ENCODE measurements around the gene A4GALT.
"Not testable (repeated sequence)": the region's sequence is repeated elsewhere in the genome, so short reads cannot be mapped to it uniquely, and the experiment has no call there.

A4GALT gene

GRCh38 chr22:42740320-42740719 is 19.6 kb upstream of the A4GALT start:
- DNase-seq: not testable (repeated sequence)

DNA sequence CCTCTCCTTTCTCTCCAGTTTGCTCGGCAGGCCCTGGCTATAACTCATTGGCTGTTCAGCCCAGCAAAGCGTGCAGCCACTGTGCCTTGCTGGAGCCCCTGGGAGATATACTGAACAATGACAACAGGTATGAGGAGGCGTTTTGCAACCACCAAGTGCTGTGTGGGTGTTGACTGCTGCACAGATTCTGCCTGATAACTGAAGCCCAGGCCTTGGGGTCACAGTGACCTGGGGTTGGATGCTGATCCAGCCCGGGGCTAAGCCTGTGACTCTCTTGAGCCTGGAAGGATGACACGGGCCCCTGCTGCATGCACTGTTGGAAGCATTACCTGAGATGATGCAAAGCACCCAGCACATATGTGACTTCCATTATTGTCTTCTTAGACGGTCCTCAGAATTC is 13.7 kb upstream of the A4GALT start:
- DNase-seq: no peak

DNA sequence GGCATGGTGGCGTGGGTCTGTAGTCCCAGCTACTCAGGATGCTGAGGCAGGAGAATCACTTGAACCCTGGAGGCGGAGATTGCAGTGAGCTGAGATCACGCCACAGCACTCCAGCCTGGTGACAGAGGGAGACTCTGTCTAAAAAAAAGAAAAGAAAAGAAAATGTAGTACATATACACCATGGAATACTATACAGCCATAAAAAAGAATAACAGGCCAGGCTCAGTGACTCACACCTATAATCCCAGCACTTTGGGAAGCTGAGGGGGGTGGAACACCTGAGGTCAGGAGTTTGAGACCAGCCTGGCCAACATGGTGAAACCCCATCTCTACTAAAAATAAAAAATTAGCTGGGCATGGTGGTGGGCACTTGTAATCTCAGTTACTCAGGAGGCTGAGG is 12.7 kb upstream of the A4GALT start:
- DNase-seq: not testable (repeated sequence)

GRCh38 chr22:42732081-42732480 is 11.4 kb upstream of the A4GALT start:
- no peak for DNase-seq

GRCh38 chr22:42726811-42727210 is 6.1 kb upstream of the A4GALT start:
- no peak for DNase-seq

GRCh38 chr22:42725606-42726355 is 5.1 kb upstream of the A4GALT start:
- DNase-seq: no peak

DNA sequence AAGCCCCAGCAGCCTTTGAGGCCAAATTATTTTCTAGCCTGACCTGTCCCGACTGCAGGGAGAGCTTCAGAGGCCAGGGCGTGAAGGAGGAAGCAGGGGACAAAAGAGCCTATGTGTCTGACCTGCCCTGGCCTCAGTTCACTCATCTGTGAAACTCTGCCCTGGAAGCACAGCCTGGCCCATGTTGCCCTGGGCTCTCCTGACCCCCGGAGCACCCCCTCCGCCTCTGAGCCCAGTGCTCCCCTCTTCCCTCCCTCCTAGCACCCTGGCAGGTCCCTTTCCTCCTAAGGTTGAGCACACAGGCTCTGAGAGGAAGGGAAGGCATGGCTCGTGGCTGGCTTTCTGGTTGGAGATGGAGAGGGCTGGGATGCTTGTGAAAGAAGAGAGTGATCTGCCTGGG is 3.4 kb upstream of the A4GALT start:
- DNase-seq: no peak

DNA sequence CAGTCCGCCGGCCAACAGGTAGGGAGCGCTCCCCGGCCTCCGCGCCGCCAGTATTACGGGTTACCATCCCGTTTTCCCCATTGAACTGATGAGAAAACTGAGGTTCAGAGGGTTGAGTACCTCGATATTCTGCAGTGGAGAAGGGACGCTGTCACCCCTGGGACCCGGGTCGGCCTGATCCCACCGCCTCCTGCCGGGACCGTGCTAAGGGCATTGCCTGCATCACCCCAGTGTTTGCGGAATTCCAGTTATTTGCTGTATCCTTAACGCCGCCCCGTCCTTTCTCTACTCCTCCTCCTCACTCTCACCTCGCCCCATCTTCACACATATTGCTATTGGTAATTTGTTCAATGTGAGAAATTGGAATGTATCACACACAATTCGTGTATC is 370 bp upstream of the A4GALT start:
- no peak for DNase-seq

DNA sequence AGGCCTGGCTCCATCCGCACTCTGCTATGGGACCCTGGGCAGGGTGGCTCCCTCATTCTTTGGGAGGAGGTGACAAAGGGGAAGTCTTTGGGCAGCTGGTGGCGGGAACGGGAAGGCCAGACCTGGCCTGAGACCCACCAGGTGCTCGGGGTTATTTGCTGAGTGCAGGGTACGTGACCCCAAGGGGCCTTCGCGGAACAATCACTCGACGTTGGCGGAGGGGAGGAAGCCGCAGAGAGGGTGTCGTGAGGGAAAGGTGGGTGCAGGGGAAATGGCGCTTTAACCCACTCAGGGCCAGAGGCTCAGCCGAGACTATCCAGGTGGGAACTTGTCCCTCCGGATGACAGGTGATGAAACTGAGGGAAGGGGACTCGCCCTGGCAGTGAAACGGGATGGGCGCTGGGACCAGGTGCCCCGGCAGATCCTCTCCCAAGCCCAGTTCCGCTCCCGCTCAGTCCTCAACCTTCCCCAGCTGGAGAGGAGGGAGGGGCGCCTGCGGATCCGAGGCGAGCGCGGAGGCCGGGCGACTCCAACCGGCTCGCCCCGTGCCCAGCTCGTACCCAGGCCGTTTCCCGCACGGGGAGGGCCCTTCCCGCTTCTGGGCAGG is 911 bp downstream of the A4GALT start:
- no peak for DNase-seq

DNA sequence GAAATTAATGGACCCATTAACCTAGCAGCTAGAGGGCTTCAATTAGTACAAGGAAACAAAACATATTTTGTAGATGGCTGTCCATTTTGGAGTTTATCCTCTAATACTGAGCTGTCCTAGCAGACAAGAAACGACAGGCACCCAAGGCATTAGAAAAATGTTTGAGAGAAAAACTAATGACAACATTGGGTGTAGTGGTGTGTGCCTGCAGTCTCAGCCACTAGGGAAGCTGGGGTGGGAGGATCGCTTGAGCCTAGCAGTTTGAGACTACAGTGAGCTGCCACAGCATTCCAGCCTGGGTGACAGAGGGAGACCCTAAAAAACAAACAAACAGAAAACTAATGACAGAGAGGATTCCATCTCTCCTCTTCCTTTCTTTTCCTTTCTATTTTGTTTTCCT is 1.5 kb downstream of the A4GALT start:
- DNase-seq: no peak

DNA sequence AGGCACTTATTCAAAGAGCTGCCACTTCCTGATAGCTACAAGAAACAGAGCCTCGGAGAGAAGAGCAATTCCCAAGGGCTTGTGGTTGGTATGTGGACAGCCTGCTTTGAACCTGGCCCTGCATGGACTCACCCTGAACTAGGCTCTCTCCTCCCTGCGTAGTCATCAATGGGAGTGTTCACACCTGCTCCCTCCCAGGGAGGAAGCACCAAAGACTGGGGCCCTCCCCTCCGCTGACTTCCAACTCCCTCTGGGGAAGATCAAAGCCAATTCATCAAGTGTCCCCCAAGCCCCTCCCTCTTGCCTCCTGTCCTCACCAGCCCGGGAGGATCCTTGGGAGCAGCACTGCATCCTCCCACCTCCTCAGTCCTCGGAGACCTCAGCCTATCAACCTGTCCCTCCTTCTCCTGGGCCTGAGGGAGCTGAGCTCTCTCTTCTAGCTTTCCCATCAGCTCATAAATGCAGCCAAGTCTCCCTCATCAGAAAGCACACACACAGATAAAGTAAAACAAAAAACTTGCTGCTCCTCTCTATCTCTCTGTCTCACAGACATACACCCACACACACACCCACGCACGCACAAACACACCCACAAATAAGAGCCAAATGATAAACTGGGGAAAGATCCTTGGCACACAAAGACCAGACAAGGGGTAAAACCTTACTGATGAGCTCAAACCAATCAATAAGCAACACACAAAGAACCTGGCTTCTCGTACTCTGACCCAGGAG is 3.3 kb downstream of the A4GALT start:
- DNase-seq: no peak

DNA sequence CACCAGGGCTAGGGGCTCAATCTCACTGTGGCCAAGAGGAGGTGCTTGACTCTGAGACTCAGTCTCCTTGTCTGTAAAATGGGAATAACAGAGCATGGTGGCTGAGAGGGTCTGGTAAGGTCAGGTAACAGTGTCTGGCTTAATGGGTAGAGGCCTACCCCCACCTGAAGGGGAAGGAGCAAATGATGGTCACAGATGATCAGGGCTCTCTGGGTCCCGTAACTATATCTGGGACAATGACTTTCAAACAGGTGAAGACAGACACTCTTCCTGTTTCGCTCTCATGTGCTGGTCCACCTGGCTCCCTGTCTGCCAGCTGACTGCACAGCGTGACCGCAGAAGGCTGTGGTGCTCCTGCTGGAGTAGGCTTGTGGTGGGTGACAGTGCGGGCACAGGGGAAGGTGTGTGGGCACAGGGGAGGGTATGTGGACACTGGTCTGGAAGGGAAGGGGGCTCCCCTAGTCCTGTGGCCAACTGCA is 4.0 kb downstream of the A4GALT start:
- no peak for DNase-seq

GRCh38 chr22:42716221-42716620 is 4.4 kb downstream of the A4GALT start:
- no peak for DNase-seq

GRCh38 chr22:42714768-42715390 is 5.8 kb downstream of the A4GALT start:
- no peak for DNase-seq

- DNase-seq: no peak
Observed at GRCh38 chr22:42714308-42714707, 6.4 kb downstream of the A4GALT start.

GRCh38 chr22:42711895-42712837 is 8.5 kb downstream of the A4GALT start:
- no peak for DNase-seq

GRCh38 chr22:42711281-42711731 is 9.4 kb downstream of the A4GALT start:
- DNase-seq: no peak

- no peak for DNase-seq
Observed at GRCh38 chr22:42708417-42708816, 12.3 kb downstream of the A4GALT start.

DNA sequence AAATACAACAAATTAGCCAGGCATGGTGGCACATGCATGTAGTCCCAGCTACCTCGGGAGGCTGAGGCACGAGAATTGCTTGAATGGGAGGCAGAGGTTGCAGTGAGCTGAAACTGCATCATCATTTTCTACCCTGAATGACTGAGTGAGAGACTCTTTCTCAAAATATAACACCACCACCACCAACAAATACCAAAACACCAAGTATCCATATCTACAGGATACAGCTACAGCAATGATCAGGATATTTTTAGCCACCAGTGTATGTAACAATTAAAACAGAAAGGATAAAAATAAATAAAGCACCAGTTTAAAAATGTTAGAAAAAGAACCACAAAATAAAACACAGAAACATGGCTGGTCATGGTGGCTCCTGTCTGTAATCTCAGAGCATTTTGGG is 13.2 kb downstream of the A4GALT start:
- DNase-seq: no peak

DNA sequence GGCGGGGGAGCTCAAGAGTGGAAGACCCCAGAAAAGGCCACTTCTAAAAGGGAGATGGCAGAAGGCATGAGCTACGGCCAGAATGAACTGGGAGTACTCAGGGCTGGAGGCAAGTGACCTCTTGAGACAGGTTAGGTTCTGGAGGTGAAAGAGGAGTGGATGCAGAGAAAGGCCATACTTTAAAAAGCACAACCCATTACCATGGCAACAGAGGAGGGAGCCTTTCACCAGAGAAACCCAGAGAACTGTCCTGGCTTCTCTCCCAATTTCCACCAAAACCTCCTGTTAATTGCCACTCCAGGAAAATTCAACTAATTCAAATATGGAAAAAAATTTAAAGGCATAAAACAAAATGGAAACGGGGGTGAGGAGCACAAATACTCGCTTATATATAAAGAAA is 15.8 kb downstream of the A4GALT start:
- DNase-seq: no peak

- no peak for DNase-seq
Observed at GRCh38 chr22:42702675-42703074, 18.0 kb downstream of the A4GALT start.

DNA sequence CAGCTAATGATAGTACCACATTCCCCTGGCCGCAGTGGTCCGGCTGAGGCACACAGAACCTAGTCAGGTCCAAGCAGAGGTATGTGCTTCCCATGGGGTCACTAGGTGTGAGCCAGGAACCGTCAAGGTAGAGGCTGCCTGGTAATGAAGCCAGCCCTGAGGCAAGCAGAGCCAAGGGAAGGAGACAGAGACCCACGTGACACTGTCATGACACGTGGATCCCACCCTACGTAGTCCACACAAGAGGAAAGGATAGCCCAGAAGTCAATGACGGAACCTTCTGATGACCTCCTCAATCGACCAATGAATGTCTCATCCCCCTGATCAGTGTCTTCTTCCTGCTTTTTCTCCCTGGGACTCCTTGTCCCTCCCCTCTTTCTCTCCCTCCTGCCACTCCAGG is 19.0 kb downstream of the A4GALT start:
- DNase-seq: no peak

All from stimulated activated CD4-positive, alpha-beta T cell treated with anti-CD3 and anti-CD28 coated beads, Interleukin-12 subunit alpha, Interleukin-12 subunit beta, amount 100 ng/mL, for 4 hours (primary cell).